Natural killer cell treated with Interleukin-12 subunit alpha and Interleukin-12 subunit beta and Interleukin-15 and Interleukin-18, amount 100 ng/mL, for 72 hours (primary cell): ENCODE measurements around the gene SPEF1. TPM values are rescaled to one million over a fixed set of nuclear protein-coding genes. Genes with fewer than 3 reads are reported as not detected.

Source experiments
- ATAC-seq, 2 donors: fragments of 150-1000 bp; cut with Tn5 transposase in 1 of 2; sonication (Bioruptor Pico), chemical (Tn5 transposase) in 1 of 2; 2 replicates each; pipeline ENCODE4 v1.10.0; 2021
- DNase-seq: peaks from one replicate; pipeline ENCODE4 v3.0.0; 2022; ENCODE audit warnings: low spot score
- H3K27ac Mint-ChIP-seq, 2 donors: 1 replicate in 1 of 2; 2 replicates in 1 of 2; pipeline ENCODE4 v1.8.0; 2022; ENCODE audit warnings: mixed read lengths in 2 of 2, mild to moderate bottlenecking in 1 of 2, moderate library complexity in 1 of 2
- H3K27me3 Mint-ChIP-seq, 2 donors: 1 replicate in 1 of 2; 2 replicates in 1 of 2; pipeline ENCODE4 v1.8.0; 2022; ENCODE audit warnings: mixed read lengths in 2 of 2
- H3K36me3 Mint-ChIP-seq: one replicate; pipeline ENCODE4 v1.8.0; 2022; ENCODE audit warnings: mixed read lengths
- H3K4me1 Mint-ChIP-seq, 2 donors: 1 replicate in 1 of 2; 2 replicates in 1 of 2; pipeline ENCODE4 v1.8.0; 2022; ENCODE audit warnings: low read depth in 2 of 2, mixed read lengths in 2 of 2, mild to moderate bottlenecking in 1 of 2
- H3K4me3 Mint-ChIP-seq: one replicate; pipeline ENCODE4 v1.8.0; 2022; ENCODE audit warnings: mixed read lengths
- H3K9me3 Mint-ChIP-seq: 2 replicates; pipeline ENCODE4 v1.8.0; 2022; ENCODE audit warnings: mixed read lengths
- total RNA-seq, 2 donors: library from RNA; stranded (reverse); gene quantifications; one replicate each; pipeline ENCODE4 v1.2.3, GENCODE V29; 2022

Gene SPEF1
- total RNA-seq, 2 donors from 2014 or later = 0.24 to 0.36 TPM

- no peak for DNase-seq
- H3K27me3 Mint-ChIP-seq = no peaks in the 10 kb centered on the region
- H3K4me3 Mint-ChIP-seq = no peak overlapping the region
- no peaks in the 10 kb centered on the region for H3K36me3 Mint-ChIP-seq
- H3K9me3 Mint-ChIP-seq = no peaks in the 10 kb centered on the region
- peak; percentile 46 to 50 for ATAC-seq
- no peak overlapping the region for H3K27ac Mint-ChIP-seq
- peaks cover 0 to 11% of the 10 kb centered on the region in 2 donors for H3K4me1 Mint-ChIP-seq
Measured at GRCh38 chr20:3749689-3750531, 31.3 kb downstream of the SPEF1 start.

GRCh38 chr20:3749087-3749688, 32.1 kb downstream of the SPEF1 start:
- no peaks in the 10 kb centered on the region for H3K9me3 Mint-ChIP-seq
- H3K36me3 Mint-ChIP-seq = no peaks in the 10 kb centered on the region
- H3K4me1 Mint-ChIP-seq = peaks cover 0 to 16% of the 10 kb centered on the region in 2 donors
- DNase-seq (no peak), ATAC-seq (no peak)
- H3K27me3 Mint-ChIP-seq = no peaks in the 10 kb centered on the region
- H3K4me3 Mint-ChIP-seq = no peak overlapping the region
- no peak overlapping the region for H3K27ac Mint-ChIP-seq

- Mint-ChIP-seq H3K36me3 (no peaks in the 10 kb centered on the region), H3K27ac (no peak overlapping the region), H3K27me3 (no peaks in the 10 kb centered on the region), H3K4me1 (peaks cover 0 to 16% of the 10 kb centered on the region in 2 donors), H3K4me3 (no peak overlapping the region), H3K9me3 (no peaks in the 10 kb centered on the region)
- no peak for ATAC-seq
- no peak for DNase-seq
Measured at GRCh38 chr20:3748073-3748472, 33.2 kb downstream of the SPEF1 start.

GRCh38 chr20:3747471-3747870, 33.8 kb downstream of the SPEF1 start:
- H3K36me3 Mint-ChIP-seq = no peaks in the 10 kb centered on the region
- peaks cover 0 to 15% of the 10 kb centered on the region in 2 donors for H3K4me1 Mint-ChIP-seq
- DNase-seq (no peak), ATAC-seq (no peak)
- H3K4me3 Mint-ChIP-seq = no peak overlapping the region
- H3K9me3 Mint-ChIP-seq = no peaks in the 10 kb centered on the region
- no peaks in the 10 kb centered on the region for H3K27me3 Mint-ChIP-seq
- no peak overlapping the region for H3K27ac Mint-ChIP-seq

GRCh38 chr20:3745686-3746173, 35.5 kb downstream of the SPEF1 start:
- no peaks in the 10 kb centered on the region for H3K9me3 Mint-ChIP-seq
- peaks cover 0 to 8% of the 10 kb centered on the region in 2 donors for H3K4me1 Mint-ChIP-seq
- DNase-seq = no peak

GRCh38 chr20:3744806-3745685, 36.2 kb downstream of the SPEF1 start:
- Mint-ChIP-seq H3K27ac (peak overlapping the region in 1 of 2 donors; percentile 56), H3K27me3 (no peaks in the 10 kb centered on the region), H3K4me3 (peak overlapping the region; percentile 32), H3K9me3 (no peaks in the 10 kb centered on the region), H3K36me3 (no peaks in the 10 kb centered on the region), H3K4me1 (peaks cover 0 to 8% of the 10 kb centered on the region in 2 donors)
- peak; percentile 74 for DNase-seq
- peak; percentile 50 to 83 for ATAC-seq

More at GRCh38 chr20:3745686-3746173, 35.5 kb downstream of the SPEF1 start:
- no peak overlapping the region for H3K27ac Mint-ChIP-seq
- H3K27me3 Mint-ChIP-seq = no peaks in the 10 kb centered on the region
- H3K4me3 Mint-ChIP-seq = no peak overlapping the region
- no peaks in the 10 kb centered on the region for H3K36me3 Mint-ChIP-seq
- no peak for ATAC-seq

- no peak overlapping the region for H3K27ac Mint-ChIP-seq
- peaks cover 0 to 8% of the 10 kb centered on the region in 2 donors for H3K4me1 Mint-ChIP-seq
- no peaks in the 10 kb centered on the region for H3K27me3 Mint-ChIP-seq
- ATAC-seq (no peak), DNase-seq (no peak)
- H3K36me3 Mint-ChIP-seq = no peaks in the 10 kb centered on the region
- no peak overlapping the region for H3K4me3 Mint-ChIP-seq
- no peaks in the 10 kb centered on the region for H3K9me3 Mint-ChIP-seq
Measured at GRCh38 chr20:3744037-3744436, 37.2 kb downstream of the SPEF1 start.

- Mint-ChIP-seq H3K4me3 (no peak overlapping the region), H3K4me1 (peaks cover 0 to 8% of the 10 kb centered on the region in 2 donors), H3K27ac (no peak overlapping the region), H3K36me3 (no peaks in the 10 kb centered on the region), H3K27me3 (no peaks in the 10 kb centered on the region), H3K9me3 (no peaks in the 10 kb centered on the region)
- DNase-seq (no peak), ATAC-seq (no peak)
Measured at GRCh38 chr20:3743251-3743650, 38.0 kb downstream of the SPEF1 start.

GRCh38 chr20:3741836-3742458, 39.3 kb downstream of the SPEF1 start:
- Mint-ChIP-seq H3K4me3 (no peak overlapping the region), H3K27ac (no peak overlapping the region), H3K36me3 (no peaks in the 10 kb centered on the region), H3K9me3 (no peaks in the 10 kb centered on the region), H3K27me3 (no peaks in the 10 kb centered on the region), H3K4me1 (peaks cover 0 to 8% of the 10 kb centered on the region in 2 donors)
- ATAC-seq (no peak), DNase-seq (no peak)

- H3K27me3 Mint-ChIP-seq = peaks cover 0 to 3% of the 10 kb centered on the region in 2 donors
- H3K4me1 Mint-ChIP-seq = peaks cover 0 to 8% of the 10 kb centered on the region in 2 donors
- H3K36me3 Mint-ChIP-seq = no peaks in the 10 kb centered on the region
- peak in 1 of 2 donors; percentile 7 for ATAC-seq
- no peak overlapping the region for H3K27ac Mint-ChIP-seq
- H3K9me3 Mint-ChIP-seq = no peaks in the 10 kb centered on the region
- no peak for DNase-seq
- no peak overlapping the region for H3K4me3 Mint-ChIP-seq
Measured at GRCh38 chr20:3740615-3741301, 40.5 kb downstream of the SPEF1 start.

GRCh38 chr20:3739926-3740451, 41.3 kb downstream of the SPEF1 start:
- ATAC-seq (no peak), DNase-seq (no peak)
- no peaks in the 10 kb centered on the region for H3K36me3 Mint-ChIP-seq
- H3K4me3 Mint-ChIP-seq = no peak overlapping the region
- no peak overlapping the region for H3K27ac Mint-ChIP-seq
- H3K27me3 Mint-ChIP-seq = peaks cover 0 to 5% of the 10 kb centered on the region in 2 donors
- H3K4me1 Mint-ChIP-seq = peaks cover 0 to 5% of the 10 kb centered on the region in 2 donors
- no peaks in the 10 kb centered on the region for H3K9me3 Mint-ChIP-seq

GRCh38 chr20:3739054-3739925, 42.0 kb downstream of the SPEF1 start:
- no peaks in the 10 kb centered on the region for H3K9me3 Mint-ChIP-seq
- peak; percentile 2 to 20 for ATAC-seq
- H3K4me3 Mint-ChIP-seq = no peak overlapping the region
- H3K27ac Mint-ChIP-seq = no peak overlapping the region
- H3K27me3 Mint-ChIP-seq = peaks cover 0 to 6% of the 10 kb centered on the region in 2 donors
- no peaks in the 10 kb centered on the region for H3K36me3 Mint-ChIP-seq
- no peaks in the 10 kb centered on the region for H3K4me1 Mint-ChIP-seq
- no peak for DNase-seq
